Occipital lobe (tissue), 2 donors: ENCODE data around the gene ASPM. TPM values are rescaled to one million over a fixed set of nuclear protein-coding genes. Genes with fewer than 3 reads are reported as not detected.
"Not testable (repeated sequence)": the region's sequence is repeated elsewhere in the genome, so short reads cannot be mapped to it uniquely, and the experiment has no call there.

Experiments
- DNase-seq: peaks from one replicate; lab custom pipeline; 2025; lab: John Stamatoyannopoulos, UW
- total RNA-seq: library from RNA; depleted of rRNA; stranded (reverse); fragments of >200 nt; gene quantifications from one replicate; pipeline ENCODE4 v1.2.3, GENCODE V29; 2014

ASPM gene
- total RNA-seq, 1 donor from 2014 or later = 8.9 TPM

- DNase-seq = no peak
Measured at GRCh38 chr1:197143276-197143675, 3.2 kb downstream of the ASPM start.

- no peak for DNase-seq
Measured at GRCh38 chr1:197141575-197141974, 4.9 kb downstream of the ASPM start.

- no peak for DNase-seq
Measured at GRCh38 chr1:197140121-197140520, 6.3 kb downstream of the ASPM start.

- DNase-seq = no peak
Measured at GRCh38 chr1:197139169-197139568, 7.3 kb downstream of the ASPM start.

- DNase-seq = no peak
Measured at GRCh38 chr1:197137322-197137721, 9.1 kb downstream of the ASPM start.

- no peak for DNase-seq
Measured at GRCh38 chr1:197130677-197131304, 15.7 kb downstream of the ASPM start.

- no peak for DNase-seq
Measured at GRCh38 chr1:197129698-197130097, 16.8 kb downstream of the ASPM start.

GRCh38 chr1:197127246-197127912, 19.1 kb downstream of the ASPM start:
- no peak for DNase-seq

GRCh38 chr1:197126691-197127090, 19.8 kb downstream of the ASPM start:
- DNase-seq = no peak

GRCh38 chr1:197124376-197124775, 22.1 kb downstream of the ASPM start:
- DNase-seq = no peak

- DNase-seq = no peak
Measured at GRCh38 chr1:197116156-197116555, 30.3 kb downstream of the ASPM start.

GRCh38 chr1:197106869-197107268, 39.6 kb downstream of the ASPM start:
- DNase-seq = no peak

- DNase-seq = no peak
Measured at GRCh38 chr1:197103300-197103699, 43.2 kb downstream of the ASPM start.

GRCh38 chr1:197101978-197102377, 44.5 kb downstream of the ASPM start:
- no peak for DNase-seq

GRCh38 chr1:197100677-197101076, 45.8 kb downstream of the ASPM start:
- DNase-seq = no peak

GRCh38 chr1:197099444-197099843, 47.0 kb downstream of the ASPM start:
- no peak for DNase-seq

- not testable (repeated sequence) for DNase-seq
Measured at GRCh38 chr1:197096971-197097370, 49.5 kb downstream of the ASPM start.

GRCh38 chr1:197096137-197096536, 50.3 kb downstream of the ASPM start:
- no peak for DNase-seq

- DNase-seq = no peak
Measured at GRCh38 chr1:197093226-197093885, 53.1 kb downstream of the ASPM start.

- no peak for DNase-seq
Measured at GRCh38 chr1:197092491-197093023, 53.9 kb downstream of the ASPM start.

- DNase-seq = no peak
Measured at GRCh38 chr1:197083474-197083873, 63.0 kb downstream of the ASPM start.

- no peak for DNase-seq
Measured at GRCh38 chr1:197081117-197081753, 65.2 kb downstream of the ASPM start.
